SIG-M5 (cell line): ENCODE results near the gene PRODH.
"Not testable (repeated sequence)": the region's sequence is repeated elsewhere in the genome, so short reads cannot be mapped to it uniquely, and the experiment has no call there.

Experiments
- DNase-seq: peaks from one replicate; lab custom pipeline; 2025; lab: John Stamatoyannopoulos, UW

PRODH gene

GRCh38 chr22:18967391-18968010 lies 31.4 kb upstream of the PRODH start:
- not testable (repeated sequence) for DNase-seq

- DNase-seq: no peak
Measured at GRCh38 chr22:18966748-18967147, 30.7 kb upstream of the PRODH start.

GRCh38 chr22:18965526-18966421 lies 29.7 kb upstream of the PRODH start:
- no peak for DNase-seq

- DNase-seq: not testable (repeated sequence)
Measured at GRCh38 chr22:18964501-18965265, 28.6 kb upstream of the PRODH start.

GRCh38 chr22:18964051-18964450 lies 28.0 kb upstream of the PRODH start:
- DNase-seq: not testable (repeated sequence)

GRCh38 chr22:18962308-18962635 lies 26.2 kb upstream of the PRODH start:
- DNase-seq: no peak

- not testable (repeated sequence) for DNase-seq
Measured at GRCh38 chr22:18961632-18962307, 25.7 kb upstream of the PRODH start.

GRCh38 chr22:18961201-18961600 lies 25.1 kb upstream of the PRODH start:
- DNase-seq: not testable (repeated sequence)

- DNase-seq: not testable (repeated sequence)
Measured at GRCh38 chr22:18960166-18960820, 24.2 kb upstream of the PRODH start.

GRCh38 chr22:18959741-18960140 lies 23.6 kb upstream of the PRODH start:
- not testable (repeated sequence) for DNase-seq

GRCh38 chr22:18959266-18959665 lies 23.2 kb upstream of the PRODH start:
- not testable (repeated sequence) for DNase-seq

GRCh38 chr22:18958738-18959137 lies 22.6 kb upstream of the PRODH start:
- not testable (repeated sequence) for DNase-seq

GRCh38 chr22:18958321-18958705 lies 22.2 kb upstream of the PRODH start:
- DNase-seq: not testable (repeated sequence)

- not testable (repeated sequence) for DNase-seq
Measured at GRCh38 chr22:18957621-18958320, 21.7 kb upstream of the PRODH start.

- not testable (repeated sequence) for DNase-seq
Measured at GRCh38 chr22:18956956-18957355, 20.9 kb upstream of the PRODH start.

GRCh38 chr22:18956121-18956895 lies 20.2 kb upstream of the PRODH start:
- DNase-seq: not testable (repeated sequence)

- no peak for DNase-seq
Measured at GRCh38 chr22:18955696-18956095, 19.6 kb upstream of the PRODH start.

GRCh38 chr22:18954990-18955571 lies 19.0 kb upstream of the PRODH start:
- no peak for DNase-seq

GRCh38 chr22:18954303-18954989 lies 18.4 kb upstream of the PRODH start:
- not testable (repeated sequence) for DNase-seq
